ENCODE data around the gene LKAAEAR1. TPM values are rescaled to one million over a fixed set of nuclear protein-coding genes. Genes with fewer than 3 reads are reported as not detected.

Gene LKAAEAR1
- total and polyA plus RNA-seq, 9 of the 15 experiments (the other 6 are each of a cell fraction or from before 2014, with no cell fraction given) = not detected

DNA sequence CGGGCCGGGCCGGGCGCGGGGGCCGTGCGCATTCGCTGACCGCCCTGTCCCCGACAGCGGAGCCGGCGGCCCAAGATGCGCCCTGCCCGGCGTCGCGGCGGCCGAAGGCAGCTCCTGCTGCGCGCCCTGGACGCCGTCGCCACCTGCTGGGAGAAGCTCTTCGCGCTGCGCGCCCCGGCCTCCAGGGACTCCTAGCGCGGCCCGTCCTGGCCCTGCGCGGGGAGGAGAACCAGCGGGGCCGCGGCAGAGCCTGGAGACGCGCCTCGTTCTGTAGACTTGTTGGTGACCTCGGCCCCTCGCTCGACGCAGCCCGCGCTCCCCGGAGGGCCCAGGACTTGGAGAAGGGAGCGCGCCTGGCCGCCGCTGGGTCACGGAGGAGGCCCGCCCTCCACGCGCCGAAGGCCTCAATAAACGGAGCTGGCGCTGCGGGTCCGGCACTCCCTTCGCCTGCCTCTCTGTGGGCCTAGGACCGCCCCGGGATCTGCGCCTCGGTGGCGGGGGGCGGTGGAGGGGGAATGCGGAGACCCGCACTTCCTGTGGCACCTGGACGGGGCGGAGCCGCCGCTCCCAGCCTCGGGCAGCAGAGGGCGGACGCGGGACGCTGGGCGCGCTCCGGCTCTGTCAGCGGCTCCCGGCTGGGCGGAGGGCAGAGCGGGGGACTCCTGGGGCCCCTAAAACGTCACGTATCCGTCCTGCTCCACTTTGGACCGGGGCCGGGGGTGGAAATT lies 45.5 kb downstream of the LKAAEAR1 start (continued):
- TF ChIP-seq MLX (CRISPR knock-in tag; conservative IDR thresholded peaks at IDR 0.05) = no peak
- peak; percentile 50 for TF ChIP-seq CREM (IDR thresholded peaks at IDR 0.05; ENCODE audit: low read depth)
- TF ChIP-seq ZNF41 (CRISPR knock-in tag; conservative IDR thresholded peaks at IDR 0.05) = no peak
- TF ChIP-seq OTX1 (CRISPR knock-in tag; IDR thresholded peaks at IDR 0.05) = no peak
- TF ChIP-seq GTF2E2 (tag; IDR thresholded peaks at IDR 0.05) = peak; percentile 51; the same call in 1 of the 2 replicates
- TF ChIP-seq NCOA1 (IDR thresholded peaks at IDR 0.05; ENCODE audit: low read depth) = no peak
- no peak for TF ChIP-seq NR2C2 (CRISPR knock-in tag; IDR thresholded peaks at IDR 0.05)
- peak; percentile 51; the same call in 1 of the 2 replicates for TF ChIP-seq NR2C2 (tag; IDR thresholded peaks at IDR 0.05)
- no peak for TF ChIP-seq ZNF318 (IDR thresholded peaks at IDR 0.05; ENCODE audit: borderline replicate concordance in 1 of 2, low read depth in 1 of 2)
- no peak for TF ChIP-seq JUN (IDR thresholded peaks at IDR 0.05; ENCODE audit: borderline replicate concordance, low read depth, low read length)
- no peak for TF ChIP-seq JUN (CRISPR knock-in tag; IDR thresholded peaks at IDR 0.05; ENCODE audit: borderline replicate concordance)
- no peak for TF ChIP-seq DMBX1 (CRISPR knock-in tag; IDR thresholded peaks at IDR 0.05; ENCODE audit: borderline replicate concordance)
- TF ChIP-seq ZMIZ1 (IDR thresholded peaks at IDR 0.05; ENCODE audit: low read depth in 2 of 2, low read length in 2 of 2) = no peak
- TF ChIP-seq WHSC1 (IDR thresholded peaks at IDR 0.05; ENCODE audit: low read length) = no peak

Data from K562 (cell line).